Natural killer cell (primary cell): ENCODE data around the gene SERTAD2. TPM values are rescaled to one million over a fixed set of nuclear protein-coding genes. Genes with fewer than 3 reads are reported as not detected.

Source experiments
- ATAC-seq, 3 donors: fragments of 150-1000 bp in 2 of 3; fragments of 200-7000 bp in 1 of 3; cut with Tn5 transposase; 1 replicate in 1 of 3; 2 replicates in 2 of 3; pipeline ENCODE4 v1.10.0; 2021; ENCODE audit warnings: mild to moderate bottlenecking in 2 of 3, moderate library complexity in 2 of 3
- DNase-seq, 2 donors: peaks; one replicate each; pipeline versions ENCODE4 v3.0.0 to v3.0.0-alpha.2; 2013 to 2021; ENCODE audit warnings: mixed read lengths in 1 of 2
- H3K27ac ChIP-seq: one replicate; pipeline ENCODE4 v1.5.1; 2013; ENCODE audit warnings: mild to moderate bottlenecking, low read length
- H3K27me3 ChIP-seq: one replicate; pipeline ENCODE4 v1.6.1; 2013; ENCODE audit warnings: low read length; ENCODE audit not compliant: control insufficient read depth, insufficient read depth
- H3K36me3 ChIP-seq: one replicate; pipeline ENCODE4 v1.6.1; 2013; ENCODE audit warnings: low read length; ENCODE audit not compliant: control insufficient read depth, insufficient read depth
- H3K4me1 ChIP-seq: one replicate; pipeline ENCODE4 v1.6.1; 2013; ENCODE audit warnings: low read length; ENCODE audit not compliant: control insufficient read depth, insufficient read depth
- H3K4me3 ChIP-seq: one replicate; pipeline ENCODE4 v1.5.1; 2013; ENCODE audit warnings: low read length
- H3K9me3 ChIP-seq: one replicate; pipeline ENCODE4 v1.6.1; 2013; ENCODE audit warnings: low read length; ENCODE audit not compliant: control insufficient read depth, insufficient read depth
- H3K27ac Mint-ChIP-seq, 2 donors: one replicate each; pipeline ENCODE4 v1.8.0; 2022; ENCODE audit warnings: mild to moderate bottlenecking in 2 of 2, mixed read lengths in 2 of 2, moderate library complexity in 1 of 2
- H3K27me3 Mint-ChIP-seq, 2 donors: one replicate each; pipeline ENCODE4 v1.8.0; 2022; ENCODE audit warnings: low read depth in 2 of 2, mixed read lengths in 2 of 2
- H3K36me3 Mint-ChIP-seq: one replicate; pipeline ENCODE4 v1.8.0; 2022; ENCODE audit warnings: mixed read lengths
- H3K4me1 Mint-ChIP-seq, 2 donors: one replicate each; pipeline ENCODE4 v1.8.0; 2022; ENCODE audit warnings: mixed read lengths in 2 of 2
- H3K4me3 Mint-ChIP-seq: one replicate; pipeline ENCODE4 v1.8.0; 2022; ENCODE audit warnings: mild to moderate bottlenecking, moderate library complexity, mixed read lengths
- H3K9me3 Mint-ChIP-seq, 2 donors: one replicate each; pipeline ENCODE4 v1.8.0; 2022; ENCODE audit warnings: mixed read lengths in 2 of 2
- CTCF ChIP-seq: fragments of 200-600 bp; IDR thresholded peaks from one replicate; pipeline ENCODE4 v1.8.0; 2022; ENCODE audit warnings: antibody characterized with exemption
- WGBS: methylation state at CpG from one replicate; pipeline ENCODE4 v1.1.7; 2013; ENCODE audit warnings: missing lambda C conversion rate; ENCODE audit not compliant: insufficient coverage; 5-methylcytosine and 5-hydroxymethylcytosine counted together
- intact Hi-C: fragments of 100-400 bp; cut with micrococcal nuclease; formaldehyde crosslinking; loops from one replicate; pipeline ENCODE4 v1.14.2; 2022
- total RNA-seq, 4 donors: library from RNA; stranded (reverse); fragments of 120-200 nt in 1 of 4; gene quantifications; one replicate each; pipeline versions ENCODE4 v1.2.3 to v1.2.4, GENCODE V29; 2013 to 2022

SERTAD2 gene
- total RNA-seq, 3 donors from 2014 or later (not counting 1 experiment from before 2014, with no cell fraction given), result 45.6 to 71.2 (median 55.8) TPM

- Histone ChIP-seq H3K27me3 (no peaks in the 10 kb centered on the region), H3K36me3 (peaks cover 43% of the 10 kb centered on the region), H3K9me3 (no peaks in the 10 kb centered on the region), H3K4me3 (no peak overlapping the region), H3K4me1 (no peaks in the 10 kb centered on the region), H3K27ac (no peak overlapping the region)
- DNase-seq (no peak), ATAC-seq (no peak)
- Mint-ChIP-seq H3K27me3 (no peaks in the 10 kb centered on the region), H3K4me3 (no peak overlapping the region), H3K36me3 (peaks cover 15% of the 10 kb centered on the region), H3K4me1 (peaks cover 7 to 10% of the 10 kb centered on the region in 2 donors), H3K9me3 (no peaks in the 10 kb centered on the region), H3K27ac (peak overlapping the region in 1 of 2 donors; percentile 18)
- intact Hi-C loops, result no loop called here
- 82% methylated on average over 3 of the region's 5 CpGs for WGBS
- no peak for TF ChIP-seq CTCF
Observed at GRCh38 chr2:64582774-64583340, 70.9 kb downstream of the SERTAD2 start.

GRCh38 chr2:64581777-64582539, 71.8 kb downstream of the SERTAD2 start:
- no peaks in the 10 kb centered on the region for H3K27me3 ChIP-seq
- ATAC-seq (no peak), DNase-seq (no peak)
- H3K4me1 Mint-ChIP-seq, result peaks cover 5 to 9% of the 10 kb centered on the region in 2 donors
- H3K27me3 Mint-ChIP-seq, result no peaks in the 10 kb centered on the region
- no peak for TF ChIP-seq CTCF
- H3K4me3 Mint-ChIP-seq, result no peak overlapping the region
- H3K4me3 ChIP-seq, result no peak overlapping the region
- no peak overlapping the region for H3K27ac ChIP-seq
- H3K36me3 Mint-ChIP-seq, result peaks cover 11% of the 10 kb centered on the region
- H3K9me3 ChIP-seq, result no peaks in the 10 kb centered on the region
- peaks cover 49% of the 10 kb centered on the region for H3K36me3 ChIP-seq
- no peak overlapping the region for H3K27ac Mint-ChIP-seq
- intact Hi-C loops, result no loop called here
- WGBS, result 100% methylated on average over 1 of the region's 1 CpG
- H3K4me1 ChIP-seq, result no peaks in the 10 kb centered on the region
- no peaks in the 10 kb centered on the region for H3K9me3 Mint-ChIP-seq

Other genes starting within 250 kb of the SERTAD2 start
- 1 to 10 TPM; 1.3 to 8.6 (median 2.0) TPM for gene LGALSL, start 199.8 kb downstream of the SERTAD2 start, total RNA-seq
- 10 to 100 TPM; 28.9 to 39.6 (median 39.5) TPM for gene AFTPH, start 129.6 kb downstream of the SERTAD2 start, total RNA-seq